H1 (cell line): ENCODE data around the gene CACNA1F.

Source experiments
- EP300 ChIP-seq, 2 experiments: IDR thresholded peaks; 1 replicate in 1 of 2; 2 replicates in 1 of 2; pipeline ENCODE4 v1.6.1; 2011 to 2012; ENCODE audit warnings: low read depth in 2 of 2, low read length in 2 of 2, mild to moderate bottlenecking in 2 of 2, borderline replicate concordance in 1 of 2, inconsistent platforms in 1 of 2, moderate library complexity in 1 of 2
- JUND ChIP-seq: IDR thresholded peaks from 2 replicates; pipeline ENCODE4 v1.6.1; 2011; ENCODE audit warnings: mild to moderate bottlenecking, improper control_type of control experiment, low read length
- PHF8 ChIP-seq: fragments of 200-600 bp; sonication (generic); conservative IDR thresholded peaks from 2 replicates; pipeline ENCODE4 v1.7.1; 2012; ENCODE audit warnings: low read depth, mild to moderate bottlenecking, inconsistent platforms, low read length, moderate library complexity
- POLR2A ChIP-seq, 2 experiments: IDR thresholded peaks; 1 replicate in 1 of 2; 2 replicates in 1 of 2; pipeline ENCODE4 v1.6.1; 2011; ENCODE audit warnings: low read depth in 2 of 2, low read length in 2 of 2, mild to moderate bottlenecking in 2 of 2; ENCODE audit errors: control extremely low read depth in 1 of 2
- POLR2AphosphoS5 ChIP-seq: IDR thresholded peaks from 2 replicates; pipeline ENCODE4 v1.6.1; 2011; ENCODE audit warnings: low read depth, low read length
- SIN3A ChIP-seq, 2 experiments: IDR thresholded peaks in 1 of 2; conservative IDR thresholded peaks in 1 of 2; 2 replicates each; pipeline ENCODE4 v1.6.1; 2011 to 2012; ENCODE audit warnings: low read length in 2 of 2, improper control_type of control experiment in 1 of 2, low read depth in 1 of 2, mild to moderate bottlenecking in 1 of 2
- SIX5 ChIP-seq: IDR thresholded peaks from 2 replicates; pipeline ENCODE4 v1.6.1; 2011; ENCODE audit warnings: mild to moderate bottlenecking, low read depth, low read length
- TAF1 ChIP-seq: IDR thresholded peaks from 2 replicates; pipeline ENCODE4 v1.6.1; 2011; ENCODE audit warnings: mild to moderate bottlenecking, low read depth, low read length
- TF ChIP-seq, protein P1 (sequence below), 3 experiments: IDR thresholded peaks; 1 replicate in 2 of 3; 2 replicates in 1 of 3; pipeline versions ENCODE4 v1.5.1 to v1.6.1; 2011; ENCODE audit warnings: low read length in 3 of 3, mild to moderate bottlenecking in 3 of 3, inconsistent platforms in 2 of 3, low read depth in 1 of 3, moderate library complexity in 1 of 3; ENCODE audit not compliant: insufficient read depth in 1 of 3; ENCODE audit errors: control extremely low read depth in 1 of 3
- TF ChIP-seq, protein P2 (sequence below): IDR thresholded peaks from 2 replicates; pipeline ENCODE4 v1.6.1; 2012; ENCODE audit warnings: inconsistent platforms

DNA sequence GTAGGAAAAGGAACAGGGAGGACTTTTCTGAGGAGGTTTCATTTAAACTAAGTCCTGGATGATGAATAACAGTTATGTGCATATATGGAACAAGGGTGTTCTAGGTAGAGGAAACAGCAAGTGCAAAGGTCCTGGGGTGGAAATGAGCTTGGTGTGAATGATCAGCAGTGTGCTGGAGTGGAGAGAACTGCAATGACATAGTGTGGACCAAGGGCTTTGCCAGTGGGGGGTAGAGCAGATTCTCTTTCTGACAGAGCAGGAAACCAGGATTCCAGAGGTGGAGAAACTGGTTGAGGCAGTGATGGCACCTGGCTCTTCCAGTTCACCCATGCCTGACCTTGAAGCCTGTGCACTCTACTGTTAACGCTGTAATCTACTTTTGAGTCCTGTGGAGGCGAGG is 38.2 kb upstream of the CACNA1F start:
- TF ChIP-seq POLR2A (IDR thresholded peaks at IDR 0.05; ENCODE audit: control extremely low read depth in 1 of 2, low read depth in 2 of 2, low read length in 2 of 2) (no peak), SIN3A (conservative IDR thresholded peaks at IDR 0.05 in 1 of 2, IDR thresholded peaks at IDR 0.05 in 1 of 2; ENCODE audit: low read depth in 1 of 2, low read length in 2 of 2) (no peak), JUND (no peak), TAF1 (no peak), EP300 (IDR thresholded peaks at IDR 0.05; ENCODE audit: borderline replicate concordance in 1 of 2, low read depth in 2 of 2, low read length in 2 of 2) (no peak), POLR2AphosphoS5 (no peak), PHF8 (no peak), SIX5 (no peak)
- TF ChIP-seq, protein P1, sequence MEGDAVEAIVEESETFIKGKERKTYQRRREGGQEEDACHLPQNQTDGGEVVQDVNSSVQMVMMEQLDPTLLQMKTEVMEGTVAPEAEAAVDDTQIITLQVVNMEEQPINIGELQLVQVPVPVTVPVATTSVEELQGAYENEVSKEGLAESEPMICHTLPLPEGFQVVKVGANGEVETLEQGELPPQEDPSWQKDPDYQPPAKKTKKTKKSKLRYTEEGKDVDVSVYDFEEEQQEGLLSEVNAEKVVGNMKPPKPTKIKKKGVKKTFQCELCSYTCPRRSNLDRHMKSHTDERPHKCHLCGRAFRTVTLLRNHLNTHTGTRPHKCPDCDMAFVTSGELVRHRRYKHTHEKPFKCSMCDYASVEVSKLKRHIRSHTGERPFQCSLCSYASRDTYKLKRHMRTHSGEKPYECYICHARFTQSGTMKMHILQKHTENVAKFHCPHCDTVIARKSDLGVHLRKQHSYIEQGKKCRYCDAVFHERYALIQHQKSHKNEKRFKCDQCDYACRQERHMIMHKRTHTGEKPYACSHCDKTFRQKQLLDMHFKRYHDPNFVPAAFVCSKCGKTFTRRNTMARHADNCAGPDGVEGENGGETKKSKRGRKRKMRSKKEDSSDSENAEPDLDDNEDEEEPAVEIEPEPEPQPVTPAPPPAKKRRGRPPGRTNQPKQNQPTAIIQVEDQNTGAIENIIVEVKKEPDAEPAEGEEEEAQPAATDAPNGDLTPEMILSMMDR (IDR thresholded peaks at IDR 0.05; ENCODE audit: control extremely low read depth in 1 of 3, insufficient read depth in 1 of 3, low read depth in 1 of 3, low read length in 3 of 3) = no peak
- TF ChIP-seq, protein P2, sequence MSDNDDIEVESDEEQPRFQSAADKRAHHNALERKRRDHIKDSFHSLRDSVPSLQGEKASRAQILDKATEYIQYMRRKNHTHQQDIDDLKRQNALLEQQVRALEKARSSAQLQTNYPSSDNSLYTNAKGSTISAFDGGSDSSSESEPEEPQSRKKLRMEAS = no peak
